GM19035 (cell line): Measurements from ENCODE around the gene KCNH6.

Source experiments
- ATAC-seq: cut with Tn5 transposase; IDR thresholded peaks from one replicate; pipeline ENCODE4 v1.9.1; 2021; ENCODE audit not compliant: unreplicated experiment

KCNH6 gene

GRCh38 chr17:63486317-63487013 lies 36.7 kb upstream of the KCNH6 start:
- ATAC-seq: no peak

- ATAC-seq: no peak
Measured at GRCh38 chr17:63487014-63487339, 36.2 kb upstream of the KCNH6 start.

- ATAC-seq: no peak
Measured at GRCh38 chr17:63488851-63489250, 34.3 kb upstream of the KCNH6 start.

GRCh38 chr17:63489291-63489690 lies 33.9 kb upstream of the KCNH6 start:
- ATAC-seq: no peak

GRCh38 chr17:63490329-63490728 lies 32.8 kb upstream of the KCNH6 start:
- no peak for ATAC-seq

GRCh38 chr17:63490858-63491400 lies 32.2 kb upstream of the KCNH6 start:
- ATAC-seq: no peak

GRCh38 chr17:63491413-63491812 lies 31.7 kb upstream of the KCNH6 start:
- ATAC-seq: no peak

- ATAC-seq: no peak
Measured at GRCh38 chr17:63491977-63492618, 31.1 kb upstream of the KCNH6 start.

GRCh38 chr17:63492940-63493339 lies 30.2 kb upstream of the KCNH6 start:
- ATAC-seq: no peak

GRCh38 chr17:63493411-63493810 lies 29.7 kb upstream of the KCNH6 start:
- ATAC-seq: no peak

GRCh38 chr17:63494300-63494928 lies 28.7 kb upstream of the KCNH6 start:
- ATAC-seq: no peak

GRCh38 chr17:63495491-63495890 lies 27.7 kb upstream of the KCNH6 start:
- ATAC-seq: no peak

GRCh38 chr17:63496177-63496576 lies 27.0 kb upstream of the KCNH6 start:
- no peak for ATAC-seq

GRCh38 chr17:63496663-63497400 lies 26.3 kb upstream of the KCNH6 start:
- ATAC-seq: no peak

GRCh38 chr17:63497708-63498483 lies 25.3 kb upstream of the KCNH6 start:
- no peak for ATAC-seq

GRCh38 chr17:63498626-63499195 lies 24.4 kb upstream of the KCNH6 start:
- ATAC-seq: no peak

GRCh38 chr17:63500543-63501390 lies 22.4 kb upstream of the KCNH6 start:
- no peak for ATAC-seq

GRCh38 chr17:63503341-63503705 lies 19.8 kb upstream of the KCNH6 start:
- no peak for ATAC-seq

- no peak for ATAC-seq
Measured at GRCh38 chr17:63504261-63504660, 18.9 kb upstream of the KCNH6 start.

GRCh38 chr17:63505341-63505740 lies 17.8 kb upstream of the KCNH6 start:
- ATAC-seq: no peak
